Activated CD4-positive, alpha-beta T cell treated with anti-CD3 and anti-CD28 coated beads for 36 hours (primary cell): ENCODE measurements around the gene FNDC8. TPM values are rescaled to one million over a fixed set of nuclear protein-coding genes. Genes with fewer than 3 reads are reported as not detected.
"Not testable (repeated sequence)": the region's sequence is repeated elsewhere in the genome, so short reads cannot be mapped to it uniquely, and the experiment has no call there.

ENCODE experiments used
- ATAC-seq: fragments of 200-7000 bp; cut with Tn5 transposase; one replicate; pipeline ENCODE4 v1.10.0; 2021; ENCODE audit warnings: mild to moderate bottlenecking, moderate library complexity
- CTCF ChIA-PET: fragments of 350-600 bp; sonication (Branson Sonifier 250); formaldehyde crosslinking; loops from one replicate; lab custom pipeline; 2021; ENCODE audit warnings: antibody characterized with exemption; lab: Charles Lee
- POLR2A ChIA-PET: fragments of 350-600 bp; sonication (Branson Sonifier 250); formaldehyde crosslinking; loops from one replicate; lab custom pipeline; 2021; ENCODE audit warnings: antibody characterized with exemption, inconsistent platforms; lab: Charles Lee
- DNase-seq: peaks from one replicate; pipeline ENCODE4 v3.0.0-alpha.2; 2020
- H3K27ac Mint-ChIP-seq: one replicate; pipeline ENCODE4 v1.8.0; 2021; ENCODE audit warnings: mixed read lengths
- H3K27me3 Mint-ChIP-seq: one replicate; pipeline ENCODE4 v1.8.0; 2021; ENCODE audit warnings: mixed read lengths
- H3K36me3 Mint-ChIP-seq: one replicate; pipeline ENCODE4 v1.8.0; 2021; ENCODE audit warnings: low read depth, mixed read lengths
- H3K4me1 Mint-ChIP-seq: one replicate; pipeline ENCODE4 v1.8.0; 2021; ENCODE audit warnings: mixed read lengths
- H3K4me3 Mint-ChIP-seq: one replicate; pipeline ENCODE4 v1.8.0; 2021; ENCODE audit warnings: mild to moderate bottlenecking, moderate library complexity, mixed read lengths
- H3K9me3 Mint-ChIP-seq: one replicate; pipeline ENCODE4 v1.8.0; 2021; ENCODE audit warnings: low read depth, mixed read lengths
- intact Hi-C, 2 experiments: fragments of 100-400 bp; cut with DNase I in 1 of 2; cut with micrococcal nuclease in 1 of 2; formaldehyde crosslinking; loops; one replicate each; pipeline versions ENCODE4 v1.14.2 to v1.15.1; 2022 to 2024; cut with DNase I, micrococcal nuclease
- total RNA-seq, 2 experiments: library from RNA; stranded (reverse); gene quantifications; one replicate each; pipeline ENCODE4 v1.2.3, GENCODE V29; 2021

FNDC8 gene
- total RNA-seq, 2 experiments from 2014 or later: not detected

DNA sequence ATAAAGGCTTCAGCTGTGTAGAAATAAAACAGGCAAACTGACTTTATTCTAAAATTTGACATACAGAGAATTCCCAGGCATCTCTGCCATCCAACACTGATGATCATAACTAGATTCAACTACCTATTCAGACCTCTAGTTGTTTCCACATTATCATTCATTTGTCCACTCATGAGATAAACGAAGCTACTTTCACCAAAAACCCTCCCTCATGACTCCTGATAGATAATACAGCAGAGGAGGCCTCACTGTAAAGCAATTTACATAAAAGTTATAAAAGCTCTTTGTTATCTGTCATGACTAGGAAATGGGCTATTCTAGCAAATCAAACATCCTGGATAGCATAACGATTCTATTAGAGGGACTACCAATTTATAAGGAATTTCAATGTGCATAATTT is 38.3 kb upstream of the FNDC8 start:
- H3K9me3 Mint-ChIP-seq: no peaks in the 10 kb centered on the region
- POLR2A ChIA-PET: interaction anchor here (1.7 to 2.0 kb wide), 3 partner anchors 10 to 36 kb away, joined by 7 to 9 read pairs (median 7); partner anchors contain the start of gene RFFL
- H3K27ac Mint-ChIP-seq: peak overlapping the region; percentile 76
- peaks cover 2% of the 10 kb centered on the region for H3K36me3 Mint-ChIP-seq
- DNase-seq (no peak), ATAC-seq (no peak)
- peaks cover 84% of the 10 kb centered on the region for H3K4me1 Mint-ChIP-seq
- intact Hi-C loops: loop anchor here (2.0 to 5.0 kb wide), 2 partner anchors 14 to 129 kb away; no protein-coding TSS in a partner anchor
- CTCF ChIA-PET: interaction anchor here (0.7 to 2.0 kb wide), 8 partner anchors 10 to 84 kb away, joined by 3 to 8 read pairs (median 4); partner anchors contain the start of gene RFFL
- no peaks in the 10 kb centered on the region for H3K27me3 Mint-ChIP-seq
- peak overlapping the region; percentile 10 for H3K4me3 Mint-ChIP-seq

DNA sequence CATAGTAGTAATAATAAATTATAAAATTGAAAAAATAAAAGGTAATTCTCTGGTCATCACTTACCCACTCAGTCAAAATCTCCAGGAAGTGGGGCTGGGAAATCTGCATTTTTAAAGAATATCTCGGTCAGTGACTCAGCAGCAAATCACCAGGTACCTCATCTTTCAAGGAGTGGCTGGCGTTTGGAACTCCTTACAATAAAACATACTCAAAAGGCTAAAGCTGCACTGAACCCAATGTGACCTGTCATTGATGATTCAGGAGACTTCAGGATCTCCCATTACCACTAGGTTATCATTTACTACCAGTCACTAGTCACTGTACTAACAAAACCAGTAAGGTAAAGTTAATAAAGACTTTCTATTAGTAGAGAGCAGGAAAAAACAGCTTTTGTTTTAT is 36.4 kb upstream of the FNDC8 start:
- DNase-seq (peak; percentile 32), ATAC-seq (no peak)
- Mint-ChIP-seq H3K4me1 (peaks cover 79% of the 10 kb centered on the region), H3K27me3 (no peaks in the 10 kb centered on the region), H3K9me3 (no peaks in the 10 kb centered on the region), H3K4me3 (no peak overlapping the region), H3K27ac (peak overlapping the region; percentile 51), H3K36me3 (peaks cover 2% of the 10 kb centered on the region)
- ChIA-PET CTCF (interaction anchor here (1.3 to 4.0 kb wide), 7 partner anchors 10 to 104 kb away, joined by 3 to 21 read pairs (median 3); partner anchors contain the start of gene RFFL), POLR2A (interaction anchor here (0.6 to 1.2 kb wide), 3 partner anchors 35 to 703 kb away, joined by 3 to 7 read pairs (median 3); no protein-coding TSS in a partner anchor)
- intact Hi-C loops: loop anchor here in 1 of 2 experiments (5.0 kb wide), 2 partner anchors 127 to 492 kb away; partner anchors contain the start of gene PEX12

GRCh38 chr17:35086164-35086563 is 35.3 kb upstream of the FNDC8 start:
- Mint-ChIP-seq H3K27me3 (no peaks in the 10 kb centered on the region), H3K36me3 (peaks cover 2% of the 10 kb centered on the region), H3K27ac (peak overlapping the region; percentile 59), H3K4me3 (peak overlapping the region; percentile 89), H3K4me1 (peaks cover 77% of the 10 kb centered on the region), H3K9me3 (no peaks in the 10 kb centered on the region)
- ChIA-PET CTCF (interaction anchor here (0.7 to 4.0 kb wide), 6 partner anchors 9 to 105 kb away, joined by 3 to 21 read pairs (median 4); partner anchors contain the start of gene RFFL), POLR2A (interaction anchor here (1.0 to 1.2 kb wide), 2 partner anchors 40 to 63 kb away, joined by 3 read pairs; no protein-coding TSS in a partner anchor)
- DNase-seq (no peak), ATAC-seq (no peak)
- intact Hi-C loops: loop anchor here in 1 of 2 experiments (5.0 kb wide), 1 partner anchor 491 kb away; the partner anchor contains the start of gene PEX12

DNA sequence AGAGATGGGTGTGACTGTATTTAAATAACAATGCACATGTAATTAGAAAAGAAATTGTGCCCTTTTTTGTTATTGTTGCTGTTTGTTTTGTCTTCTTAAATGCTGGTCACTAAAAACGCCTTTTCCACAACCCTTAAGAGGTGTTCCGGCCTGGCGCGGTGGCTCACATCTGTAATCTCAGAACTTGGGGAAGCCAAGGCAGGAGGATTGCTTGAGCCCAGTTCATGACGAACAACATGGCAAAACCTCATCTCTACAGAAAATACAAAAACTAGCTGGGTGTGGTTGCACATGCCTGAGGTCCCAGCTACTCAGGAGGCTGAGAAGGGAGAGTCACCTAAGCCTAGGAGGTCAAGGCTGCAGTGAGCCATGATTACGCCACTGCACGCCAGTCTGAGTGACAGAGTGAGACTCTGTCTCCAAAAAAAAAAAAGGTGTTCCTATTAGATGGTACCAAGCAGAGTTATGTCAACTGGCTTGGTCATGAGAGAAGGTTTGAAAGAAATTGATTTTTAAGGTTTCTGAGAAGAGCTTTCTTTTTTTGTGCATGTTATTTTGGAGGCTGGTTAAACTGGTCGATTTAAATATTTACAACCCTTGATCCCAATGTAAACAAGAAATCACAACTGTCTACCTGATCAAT is 34.4 kb upstream of the FNDC8 start:
- H3K4me3 Mint-ChIP-seq: peak overlapping the region; percentile 89
- peak; percentile 30 for DNase-seq
- ATAC-seq: no peak
- H3K27me3 Mint-ChIP-seq: no peaks in the 10 kb centered on the region
- POLR2A ChIA-PET: interaction anchor here (0.6 to 1.0 kb wide), 3 partner anchors 40 to 123 kb away, joined by 3 to 13 read pairs (median 5); no protein-coding TSS in a partner anchor
- H3K27ac Mint-ChIP-seq: peak overlapping the region; percentile 90
- peaks cover 72% of the 10 kb centered on the region for H3K4me1 Mint-ChIP-seq
- H3K36me3 Mint-ChIP-seq: peaks cover 2% of the 10 kb centered on the region
- no peaks in the 10 kb centered on the region for H3K9me3 Mint-ChIP-seq
- intact Hi-C loops: loop anchor here in 1 of 2 experiments (5.0 kb wide), 1 partner anchor 490 kb away; the partner anchor contains the start of gene PEX12
- CTCF ChIA-PET: interaction anchor here (0.5 to 4.0 kb wide), 10 partner anchors 10 to 88 kb away, joined by 3 to 21 read pairs (median 4); partner anchors contain the start of gene RFFL

- Mint-ChIP-seq H3K9me3 (no peaks in the 10 kb centered on the region), H3K4me3 (peak overlapping the region; percentile 89), H3K36me3 (peaks cover 2% of the 10 kb centered on the region), H3K4me1 (peaks cover 64% of the 10 kb centered on the region), H3K27me3 (no peaks in the 10 kb centered on the region), H3K27ac (peak overlapping the region; percentile 90)
- intact Hi-C loops: loop anchor here (1.0 to 5.0 kb wide), 5 partner anchors 13 to 489 kb away; partner anchors contain the start of genes CCT6B (in 1 of the 2), PEX12 (in 1 of the 2) and ZNF830 (in 1 of the 2)
- POLR2A ChIA-PET: interaction anchor here (0.6 to 0.8 kb wide), 2 partner anchors 41 to 124 kb away, joined by 5 to 13 read pairs; no protein-coding TSS in a partner anchor
- CTCF ChIA-PET: interaction anchor here (0.7 to 4.0 kb wide), 10 partner anchors 10 to 89 kb away, joined by 3 to 21 read pairs (median 4); partner anchors contain the start of gene RFFL
- ATAC-seq (no peak), DNase-seq (peak; percentile 55)
Measured at GRCh38 chr17:35087731-35088355, 33.6 kb upstream of the FNDC8 start.

DNA sequence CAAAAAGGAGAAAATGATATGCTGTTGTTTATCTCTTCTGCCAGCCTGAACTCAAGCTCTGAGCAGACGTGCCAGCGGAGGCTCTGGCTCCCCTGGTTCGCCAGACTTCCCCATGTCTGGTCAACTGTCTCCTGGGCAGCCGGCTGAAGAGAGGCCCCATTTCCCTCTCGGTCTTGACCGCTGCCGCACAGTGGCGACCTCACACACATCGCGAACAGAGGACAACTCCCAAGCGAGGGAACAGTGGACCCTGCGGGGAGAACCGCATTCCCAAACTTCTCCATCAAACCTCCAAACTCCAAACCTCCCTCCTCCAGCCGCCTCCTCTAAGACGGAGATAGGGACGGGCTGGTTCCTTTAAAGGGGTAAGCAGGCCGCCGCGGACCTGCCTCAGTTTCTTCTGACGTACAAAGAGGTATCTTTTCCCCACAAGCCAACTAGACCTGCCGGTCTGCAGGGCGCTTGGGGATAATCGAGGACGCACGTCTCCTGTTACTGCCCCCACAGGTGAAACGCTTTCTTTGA is 33.0 kb upstream of the FNDC8 start:
- intact Hi-C loops: loop anchor here (1.0 to 5.0 kb wide), 5 partner anchors 14 to 489 kb away; partner anchors contain the start of genes CCT6B (in 1 of the 2), PEX12 (in 1 of the 2) and ZNF830 (in 1 of the 2)
- Mint-ChIP-seq H3K9me3 (no peaks in the 10 kb centered on the region), H3K27ac (peak overlapping the region; percentile 90), H3K27me3 (no peaks in the 10 kb centered on the region), H3K4me1 (peaks cover 58% of the 10 kb centered on the region), H3K4me3 (peak overlapping the region; percentile 89), H3K36me3 (peaks cover 2% of the 10 kb centered on the region)
- ChIA-PET CTCF (interaction anchor here (0.8 to 4.0 kb wide), 8 partner anchors 11 to 90 kb away, joined by 3 to 21 read pairs (median 4); partner anchors contain the start of gene RFFL), POLR2A (no interaction called here)
- DNase-seq (peak; percentile 46), ATAC-seq (peak; percentile 4)

GRCh38 chr17:35088881-35089585 is 32.4 kb upstream of the FNDC8 start:
- H3K4me3 Mint-ChIP-seq: peak overlapping the region; percentile 89
- no peaks in the 10 kb centered on the region for H3K27me3 Mint-ChIP-seq
- H3K27ac Mint-ChIP-seq: peak overlapping the region; percentile 97
- H3K36me3 Mint-ChIP-seq: peaks cover 2% of the 10 kb centered on the region
- intact Hi-C loops: loop anchor here (1.0 to 5.0 kb wide), 14 partner anchors 14 to 498 kb away; partner anchors contain the start of genes CCT6B (in 2 of the 2), LIG3 (in 2 of the 2), RAD51D (in 2 of the 2) and RFFL (in 2 of the 2)
- ChIA-PET CTCF (interaction anchor here (0.6 to 2.8 kb wide), 19 partner anchors 8 to 1513 kb away, joined by 3 to 34 read pairs (median 9); partner anchors contain the start of genes RAD51D and RFFL), POLR2A (interaction anchor here (0.6 to 1.3 kb wide), 7 partner anchors 16 to 70 kb away, joined by 3 to 10 read pairs (median 4); partner anchors contain the start of gene RAD51D)
- no peaks in the 10 kb centered on the region for H3K9me3 Mint-ChIP-seq
- peak; percentile 95 for DNase-seq
- ATAC-seq: peak; percentile 77
- H3K4me1 Mint-ChIP-seq: peaks cover 54% of the 10 kb centered on the region

GRCh38 chr17:35089586-35090296 is 31.7 kb upstream of the FNDC8 start:
- peaks cover 48% of the 10 kb centered on the region for H3K4me1 Mint-ChIP-seq
- H3K4me3 Mint-ChIP-seq: peak overlapping the region; percentile 77
- DNase-seq: peak; percentile 66
- H3K27me3 Mint-ChIP-seq: no peaks in the 10 kb centered on the region
- CTCF ChIA-PET: interaction anchor here (0.6 to 2.8 kb wide), 27 partner anchors 9 to 1513 kb away, joined by 3 to 34 read pairs (median 5); partner anchors contain the start of genes RAD51D and RFFL
- H3K36me3 Mint-ChIP-seq: peaks cover 2% of the 10 kb centered on the region
- intact Hi-C loops: loop anchor here (1.0 to 5.0 kb wide), 14 partner anchors 15 to 498 kb away; partner anchors contain the start of genes CCT6B (in 2 of the 2), LIG3 (in 2 of the 2), RAD51D (in 2 of the 2) and RFFL (in 2 of the 2)
- POLR2A ChIA-PET: interaction anchor here (0.6 to 1.3 kb wide), 6 partner anchors 17 to 71 kb away, joined by 3 to 10 read pairs (median 4); partner anchors contain the start of gene RAD51D
- H3K27ac Mint-ChIP-seq: peak overlapping the region; percentile 97
- no peaks in the 10 kb centered on the region for H3K9me3 Mint-ChIP-seq
- ATAC-seq: peak; percentile 40

DNA sequence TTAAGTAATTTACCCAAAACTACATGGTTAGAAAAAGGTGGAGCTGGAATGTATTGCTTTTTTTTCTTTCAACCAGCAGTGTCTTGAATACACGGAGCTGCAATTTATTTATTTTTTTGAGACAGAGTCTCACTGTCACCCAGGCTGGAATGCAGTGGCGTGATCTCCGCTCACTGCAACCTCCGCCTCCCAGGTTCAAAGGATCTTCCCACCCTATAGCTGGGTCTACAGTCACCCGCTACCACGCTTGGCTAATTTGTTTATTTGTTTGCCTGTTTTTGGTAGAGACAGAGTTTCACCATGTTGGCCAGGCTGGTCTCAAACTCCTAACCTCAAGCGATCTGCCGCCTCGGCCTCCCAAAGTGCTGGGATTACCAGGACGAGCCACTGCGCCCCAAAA is 30.7 kb upstream of the FNDC8 start:
- DNase-seq, H3K27ac Mint-ChIP-seq, H3K9me3 Mint-ChIP-seq, H3K36me3 Mint-ChIP-seq, H3K27me3 Mint-ChIP-seq, intact Hi-C loops, ATAC-seq: not testable (repeated sequence)
- ChIA-PET CTCF (interaction anchor here (1.0 to 2.8 kb wide), 10 partner anchors 9 to 132 kb away, joined by 3 to 34 read pairs (median 12); partner anchors contain the start of genes RAD51D and RFFL), POLR2A (interaction anchor here (0.6 kb wide), 1 partner anchor 484 kb away, joined by 3 read pairs; no protein-coding TSS in a partner anchor)
- peak overlapping the region; percentile 77 for H3K4me3 Mint-ChIP-seq
- peaks cover 39% of the 10 kb centered on the region for H3K4me1 Mint-ChIP-seq
